Measurements from ENCODE around the gene ZBTB7C.

ZBTB7C gene

GRCh38 chr18:48034651-48035555, 374.3 kb downstream of the ZBTB7C start:
- no peak for DNase-seq (ENCODE audit: low spot score)

- no peak for DNase-seq (ENCODE audit: low spot score)
Observed at GRCh38 chr18:48033790-48034650, 375.2 kb downstream of the ZBTB7C start.

GRCh38 chr18:48032876-48033789, 376.1 kb downstream of the ZBTB7C start:
- peak; percentile 64 for DNase-seq (ENCODE audit: low spot score)

- no peak for DNase-seq (ENCODE audit: low spot score)
Observed at GRCh38 chr18:48031641-48032040, 377.5 kb downstream of the ZBTB7C start.

GRCh38 chr18:48030616-48031480, 378.3 kb downstream of the ZBTB7C start:
- DNase-seq (ENCODE audit: low spot score), result peak; percentile 72

GRCh38 chr18:48029296-48029986, 379.7 kb downstream of the ZBTB7C start:
- no peak for DNase-seq (ENCODE audit: low spot score)

- no peak for DNase-seq (ENCODE audit: low spot score)
Observed at GRCh38 chr18:48028696-48029095, 380.5 kb downstream of the ZBTB7C start.

- DNase-seq (ENCODE audit: low spot score), result no peak
Observed at GRCh38 chr18:48028081-48028480, 381.1 kb downstream of the ZBTB7C start.

- DNase-seq (ENCODE audit: low spot score), result no peak
Observed at GRCh38 chr18:48027401-48027963, 381.7 kb downstream of the ZBTB7C start.

- DNase-seq (ENCODE audit: low spot score), result no peak
Observed at GRCh38 chr18:48026216-48026615, 383.0 kb downstream of the ZBTB7C start.

GRCh38 chr18:48024881-48025660, 384.1 kb downstream of the ZBTB7C start:
- DNase-seq (ENCODE audit: low spot score), result no peak

- DNase-seq (ENCODE audit: low spot score), result no peak
Observed at GRCh38 chr18:48024009-48024512, 385.1 kb downstream of the ZBTB7C start.

GRCh38 chr18:48023334-48024008, 385.7 kb downstream of the ZBTB7C start:
- peak; percentile 53 for DNase-seq (ENCODE audit: low spot score)

GRCh38 chr18:48022531-48023329, 386.5 kb downstream of the ZBTB7C start:
- peak; percentile 76 for DNase-seq (ENCODE audit: low spot score)

- no peak for DNase-seq (ENCODE audit: low spot score)
Observed at GRCh38 chr18:48022021-48022420, 387.2 kb downstream of the ZBTB7C start.

- no peak for DNase-seq (ENCODE audit: low spot score)
Observed at GRCh38 chr18:48021273-48021914, 387.8 kb downstream of the ZBTB7C start.
